Lower lobe of right lung (tissue), 2 donors: ENCODE measurements around the gene ZNF575. TPM values are rescaled to one million over a fixed set of nuclear protein-coding genes. Genes with fewer than 3 reads are reported as not detected.

Source experiments
- ATAC-seq, 2 donors: fragments of 200-7000 bp; cut with Tn5 transposase; one replicate each; pipeline ENCODE4 v1.9.1; 2020 to 2022; ENCODE audit warnings: mild to moderate bottlenecking in 2 of 2, moderate library complexity in 2 of 2
- DNase-seq: peaks from one replicate; pipeline ENCODE4 v3.0.0-alpha.2; 2020
- H3K27ac ChIP-seq: fragments of 200-600 bp; one replicate; pipeline ENCODE4 v1.8.0; 2022
- H3K27me3 ChIP-seq: fragments of 200-600 bp; one replicate; pipeline ENCODE4 v1.8.0; 2022; ENCODE audit warnings: low read depth
- H3K36me3 ChIP-seq: fragments of 200-600 bp; one replicate; pipeline ENCODE4 v1.8.0; 2022; ENCODE audit warnings: mild to moderate bottlenecking
- H3K4me1 ChIP-seq: fragments of 200-600 bp; one replicate; pipeline ENCODE4 v1.8.0; 2022
- H3K4me3 ChIP-seq: fragments of 200-600 bp; one replicate; pipeline ENCODE4 v1.8.0; 2022; ENCODE audit warnings: mild to moderate bottlenecking
- H3K9me3 ChIP-seq: fragments of 200-600 bp; one replicate; pipeline ENCODE4 v1.8.0; 2022
- intact Hi-C: fragments of 100-400 bp; cut with DNase I; formaldehyde crosslinking; loops from one replicate; pipeline ENCODE4 v1.11.0; 2022
- total RNA-seq: library from RNA; stranded (reverse); fragmentation: NEBNext Ultra II Directional; extraction: Animal tissue kit (Norgen Biotek cat#: 25700); gene quantifications from one replicate; pipeline ENCODE4 v1.2.1, GENCODE V29; 2021
- TF ChIP-seq, protein P1 (sequence below): fragments of 200-600 bp; IDR thresholded peaks from one replicate; pipeline ENCODE4 v1.8.0; 2022; ENCODE audit warnings: antibody characterized with exemption, mild to moderate bottlenecking
- donor health status: DM: no; HTN: yes; CAD: no; lungs with severe emphysema.

The ZNF575 gene
- total RNA-seq, 1 donor from 2014 or later = 2.8 TPM

DNA sequence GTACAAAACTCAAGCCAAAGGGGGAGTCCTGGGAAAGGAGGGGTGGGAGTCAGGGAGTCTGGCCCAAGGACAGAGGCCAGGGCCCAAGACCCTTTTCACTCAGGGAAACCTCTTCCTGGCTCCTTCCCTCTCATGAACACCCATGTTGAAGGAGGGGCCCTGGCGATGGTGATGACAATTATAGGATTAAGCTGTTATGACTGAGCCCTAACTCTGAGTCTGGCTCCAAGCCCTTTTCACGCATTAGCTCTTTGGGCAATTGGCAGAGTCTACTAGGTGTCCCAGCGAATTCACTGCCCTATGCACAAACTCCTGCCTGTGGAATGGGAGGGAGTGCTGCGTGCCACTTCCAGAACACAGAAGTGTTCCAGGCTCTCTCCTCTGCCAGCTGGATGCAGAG, 20.7 kb downstream of the ZNF575 start:
- ATAC-seq (no peak), DNase-seq (no peak)
- no peak overlapping the region for H3K4me3 ChIP-seq
- H3K27me3 ChIP-seq = no peaks in the 10 kb centered on the region
- TF ChIP-seq, protein P1, sequence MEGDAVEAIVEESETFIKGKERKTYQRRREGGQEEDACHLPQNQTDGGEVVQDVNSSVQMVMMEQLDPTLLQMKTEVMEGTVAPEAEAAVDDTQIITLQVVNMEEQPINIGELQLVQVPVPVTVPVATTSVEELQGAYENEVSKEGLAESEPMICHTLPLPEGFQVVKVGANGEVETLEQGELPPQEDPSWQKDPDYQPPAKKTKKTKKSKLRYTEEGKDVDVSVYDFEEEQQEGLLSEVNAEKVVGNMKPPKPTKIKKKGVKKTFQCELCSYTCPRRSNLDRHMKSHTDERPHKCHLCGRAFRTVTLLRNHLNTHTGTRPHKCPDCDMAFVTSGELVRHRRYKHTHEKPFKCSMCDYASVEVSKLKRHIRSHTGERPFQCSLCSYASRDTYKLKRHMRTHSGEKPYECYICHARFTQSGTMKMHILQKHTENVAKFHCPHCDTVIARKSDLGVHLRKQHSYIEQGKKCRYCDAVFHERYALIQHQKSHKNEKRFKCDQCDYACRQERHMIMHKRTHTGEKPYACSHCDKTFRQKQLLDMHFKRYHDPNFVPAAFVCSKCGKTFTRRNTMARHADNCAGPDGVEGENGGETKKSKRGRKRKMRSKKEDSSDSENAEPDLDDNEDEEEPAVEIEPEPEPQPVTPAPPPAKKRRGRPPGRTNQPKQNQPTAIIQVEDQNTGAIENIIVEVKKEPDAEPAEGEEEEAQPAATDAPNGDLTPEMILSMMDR = no peak
- H3K27ac ChIP-seq = no peak overlapping the region
- intact Hi-C loops = no loop called here
- peaks cover 91% of the 10 kb centered on the region for H3K36me3 ChIP-seq
- peaks cover 5% of the 10 kb centered on the region for H3K4me1 ChIP-seq
- no peaks in the 10 kb centered on the region for H3K9me3 ChIP-seq

DNA sequence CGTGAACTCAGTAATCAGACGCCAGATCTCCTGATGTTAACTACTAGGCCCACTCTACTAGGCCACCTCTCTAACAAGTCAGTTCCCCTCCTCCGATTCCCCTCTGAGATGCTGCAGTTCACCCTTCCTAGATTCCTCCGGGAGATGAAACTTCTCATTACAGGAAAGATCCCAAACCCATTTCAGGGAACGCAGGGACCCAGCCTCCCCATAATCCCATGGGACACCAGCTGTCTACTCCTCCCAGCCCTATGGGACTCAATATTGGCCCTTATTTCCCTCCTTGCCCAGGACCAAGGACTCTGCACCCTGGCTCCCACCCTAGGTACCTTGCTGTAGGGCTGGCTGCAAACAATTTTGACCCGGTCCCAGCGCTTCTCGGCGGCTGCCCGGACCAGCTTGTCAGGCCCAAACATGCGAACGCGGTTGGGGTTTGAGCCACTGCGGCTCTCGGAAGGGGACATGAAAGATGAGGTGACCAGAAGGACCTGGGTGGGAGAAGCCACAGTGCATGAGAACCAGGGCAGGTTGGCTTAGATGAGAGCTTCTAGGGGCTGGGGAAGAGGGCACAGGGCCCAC, 21.4 kb downstream of the ZNF575 start:
- H3K36me3 ChIP-seq = peaks cover 88% of the 10 kb centered on the region
- intact Hi-C loops = no loop called here

DNA sequence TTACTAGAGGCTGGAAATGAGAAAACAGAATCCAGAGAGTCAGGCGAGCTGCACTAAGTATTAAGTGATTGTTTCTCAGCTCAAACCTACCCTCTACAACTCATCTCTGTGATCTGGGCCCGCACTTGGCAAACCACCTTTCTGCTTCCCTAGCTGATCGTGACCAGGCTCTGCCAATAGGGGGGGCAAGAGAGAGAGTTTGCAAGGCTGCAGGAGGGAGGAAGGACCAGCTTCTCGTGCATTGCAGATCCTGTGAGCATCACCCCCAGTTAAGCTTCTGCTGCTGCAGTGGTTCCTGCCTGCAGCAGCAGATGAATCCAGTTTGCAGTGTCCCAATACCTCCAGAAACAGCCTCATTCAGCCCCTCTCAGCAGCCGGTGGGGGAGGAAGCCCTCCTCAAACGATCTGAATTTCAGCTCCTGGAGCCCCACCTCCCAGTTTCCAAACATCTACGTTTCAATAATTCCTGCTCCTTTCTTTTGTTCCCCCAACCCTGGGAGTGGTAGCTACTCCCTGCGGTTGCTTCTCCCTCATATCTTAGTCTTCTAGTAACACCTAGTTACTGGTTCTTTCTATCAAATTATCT, 22.3 kb downstream of the ZNF575 start:
- Histone ChIP-seq H3K9me3 (no peaks in the 10 kb centered on the region), H3K36me3 (peaks cover 89% of the 10 kb centered on the region), H3K4me1 (peaks cover 5% of the 10 kb centered on the region), H3K27me3 (no peaks in the 10 kb centered on the region), H3K4me3 (no peak overlapping the region), H3K27ac (no peak overlapping the region)
- intact Hi-C loops = no loop called here
- TF ChIP-seq, protein P1 = peak; percentile 66
- peak; percentile 64 for DNase-seq
- ATAC-seq = peak; percentile 79 to 83

More for the DNA sequence above, 21.4 kb downstream of the ZNF575 start:
- DNase-seq = no peak
- Histone ChIP-seq H3K4me3 (no peak overlapping the region), H3K27ac (no peak overlapping the region), H3K9me3 (no peaks in the 10 kb centered on the region), H3K27me3 (no peaks in the 10 kb centered on the region), H3K4me1 (peaks cover 5% of the 10 kb centered on the region)
- TF ChIP-seq, protein P1 = no peak
- no peak for ATAC-seq

DNA sequence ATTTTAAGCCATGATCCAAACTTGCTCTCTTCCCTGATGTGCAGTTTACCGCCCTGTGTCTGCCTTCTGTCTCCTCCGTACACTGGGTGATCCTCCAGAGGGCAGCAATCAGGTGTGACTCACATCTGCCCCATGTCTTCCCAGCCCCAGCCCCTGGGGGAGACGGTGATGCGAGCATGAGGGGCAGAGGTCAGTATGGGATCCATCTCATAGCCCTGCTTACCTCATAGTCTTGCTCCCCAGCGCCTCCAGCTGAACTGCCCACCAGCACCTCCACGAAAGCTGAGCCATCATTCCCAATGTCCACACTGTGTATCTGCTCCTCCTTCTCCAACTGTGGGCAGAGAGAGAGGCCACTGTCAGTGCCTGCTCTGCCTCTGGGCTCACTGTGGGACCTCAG, 27.7 kb downstream of the ZNF575 start:
- Histone ChIP-seq H3K36me3 (peaks cover 61% of the 10 kb centered on the region), H3K4me3 (no peak overlapping the region), H3K27ac (no peak overlapping the region), H3K27me3 (no peaks in the 10 kb centered on the region), H3K9me3 (no peaks in the 10 kb centered on the region), H3K4me1 (peaks cover 27% of the 10 kb centered on the region)
- DNase-seq (no peak), ATAC-seq (no peak)
- TF ChIP-seq, protein P1 = no peak
- intact Hi-C loops = no loop called here

DNA sequence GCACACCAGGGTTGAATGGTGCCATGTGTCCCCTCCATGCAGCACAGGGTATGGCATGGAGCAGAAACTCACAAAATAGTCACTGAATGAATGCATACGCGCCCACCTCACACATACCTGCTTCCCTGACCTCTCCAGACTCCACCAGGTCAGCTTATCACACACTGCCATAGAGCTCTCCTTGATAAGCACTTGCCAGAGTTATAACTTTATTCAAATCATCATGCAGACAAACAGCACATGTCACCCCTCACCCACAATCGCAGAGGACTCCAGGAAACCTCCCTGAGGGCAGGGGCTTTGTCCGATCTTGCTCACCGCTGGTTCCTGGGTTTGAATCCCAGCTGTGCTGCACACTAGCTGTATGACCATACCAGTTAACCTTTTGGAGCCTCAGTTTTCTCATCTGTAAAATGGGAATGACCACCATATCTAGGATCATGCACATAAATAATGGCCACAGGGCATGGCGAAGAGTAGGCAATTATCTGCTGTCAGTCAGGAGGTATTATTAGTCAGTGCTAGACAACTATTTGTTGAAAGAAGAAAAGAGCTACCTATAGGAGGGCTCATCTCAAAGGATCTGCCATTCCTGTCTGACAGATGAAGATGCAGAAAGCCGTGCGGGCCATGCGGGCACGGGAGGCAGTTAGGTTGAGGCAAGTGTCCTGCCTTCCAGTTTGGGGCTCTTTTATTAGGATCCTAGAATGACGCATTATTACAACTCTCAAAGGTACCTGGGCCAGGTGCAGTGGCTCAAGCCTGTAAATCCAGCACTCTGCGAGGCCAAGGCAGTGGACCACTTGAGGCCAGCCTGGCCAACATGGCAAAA, 28.4 kb downstream of the ZNF575 start:
- Histone ChIP-seq H3K36me3 (peaks cover 54% of the 10 kb centered on the region), H3K4me1 (peaks cover 27% of the 10 kb centered on the region), H3K4me3 (no peak overlapping the region), H3K9me3 (no peaks in the 10 kb centered on the region), H3K27ac (no peak overlapping the region), H3K27me3 (no peaks in the 10 kb centered on the region)
- intact Hi-C loops = no loop called here
- no peak for ATAC-seq
- DNase-seq = no peak
- TF ChIP-seq, protein P1 = no peak
